H9 (cell line): ENCODE results near the gene PLIN3. TPM values are rescaled to one million over a fixed set of nuclear protein-coding genes. Genes with fewer than 3 reads are reported as not detected.

Source experiments
- DNase-seq: peaks from one replicate; pipeline ENCODE4 v3.0.0-alpha.2; 2017
- H2AFZ ChIP-seq: one replicate; pipeline ENCODE4 v1.6.1; 2013; ENCODE audit warnings: mild to moderate bottlenecking, low read length, control low read depth, moderate library complexity
- H2AK5ac ChIP-seq: 2 replicates; pipeline ENCODE4 v1.6.1; 2013; ENCODE audit warnings: low read length, control low read depth, mixed read lengths; ENCODE audit not compliant: insufficient read length
- H2BK120ac ChIP-seq: one replicate; pipeline ENCODE4 v1.6.1; 2013; ENCODE audit warnings: low read depth, mild to moderate bottlenecking, low read length, control low read depth, inconsistent platforms; ENCODE audit not compliant: poor library complexity, severe bottlenecking
- H2BK12ac ChIP-seq: 2 replicates; pipeline ENCODE4 v1.6.1; 2013; ENCODE audit warnings: low read length, control low read depth, mixed read lengths, low read depth; ENCODE audit not compliant: insufficient read length
- H2BK15ac ChIP-seq: 2 replicates; pipeline ENCODE4 v1.6.1; 2013; ENCODE audit warnings: low read depth, low read length, control low read depth
- H2BK20ac ChIP-seq: one replicate; pipeline ENCODE4 v1.6.1; 2013; ENCODE audit warnings: low read depth, mild to moderate bottlenecking, low read length, control low read depth, inconsistent platforms; ENCODE audit not compliant: poor library complexity, severe bottlenecking
- H2BK5ac ChIP-seq: 2 replicates; pipeline ENCODE4 v1.6.1; 2013; ENCODE audit warnings: low read length, control low read depth, mixed read lengths; ENCODE audit not compliant: insufficient read length
- H3K14ac ChIP-seq: 2 replicates; pipeline ENCODE4 v1.6.1; 2013; ENCODE audit warnings: low read length, control low read depth; ENCODE audit not compliant: insufficient read depth
- H3K18ac ChIP-seq: 2 replicates; pipeline ENCODE4 v1.6.1; 2013; ENCODE audit warnings: low read depth, mild to moderate bottlenecking, mixed read lengths, low read length, control low read depth; ENCODE audit not compliant: insufficient read length
- H3K23ac ChIP-seq: 2 replicates; pipeline ENCODE4 v1.6.1; 2013; ENCODE audit warnings: low read length, control low read depth, mixed read lengths, low read depth; ENCODE audit not compliant: insufficient read length
- H3K23me2 ChIP-seq: 2 replicates; pipeline ENCODE4 v1.6.1; 2013; ENCODE audit warnings: low read depth, mild to moderate bottlenecking, mixed read lengths, low read length, control low read depth; ENCODE audit not compliant: insufficient read length, poor library complexity, severe bottlenecking
- H3K27ac ChIP-seq: 2 replicates; pipeline ENCODE4 v1.5.1; 2013; ENCODE audit warnings: low read length, control low read depth, mixed read lengths, low read depth; ENCODE audit not compliant: insufficient read length
- H3K27me3 ChIP-seq: 2 replicates; pipeline ENCODE4 v1.6.1; 2013; ENCODE audit warnings: low read length, control low read depth, inconsistent platforms; ENCODE audit not compliant: insufficient read depth
- H3K4ac ChIP-seq: 2 replicates; pipeline ENCODE4 v1.6.1; 2013; ENCODE audit warnings: low read depth, mild to moderate bottlenecking, control low read depth, inconsistent platforms, low read length, moderate library complexity
- H3K4me1 ChIP-seq: 2 replicates; pipeline ENCODE4 v1.6.1; 2013; ENCODE audit warnings: low read length, control low read depth, inconsistent platforms; ENCODE audit not compliant: insufficient read depth
- H3K4me2 ChIP-seq: 2 replicates; pipeline ENCODE4 v1.6.1; 2013; ENCODE audit warnings: low read length, control low read depth, mixed read lengths; ENCODE audit not compliant: insufficient read length, insufficient read depth
- H3K56ac ChIP-seq: 2 replicates; pipeline ENCODE4 v1.6.1; 2013; ENCODE audit warnings: low read depth, mild to moderate bottlenecking, mixed read lengths, low read length, control low read depth; ENCODE audit not compliant: insufficient read length
- H3K79me1 ChIP-seq: 2 replicates; pipeline ENCODE4 v1.6.1; 2013; ENCODE audit warnings: low read depth, mild to moderate bottlenecking, moderate library complexity, low read length, control low read depth, inconsistent platforms; ENCODE audit not compliant: insufficient read depth, poor library complexity, severe bottlenecking
- H3K79me2 ChIP-seq: 2 replicates; pipeline ENCODE4 v1.6.1; 2013; ENCODE audit warnings: low read length, control low read depth, inconsistent platforms; ENCODE audit not compliant: insufficient read depth
- H3K9ac ChIP-seq: 2 replicates; pipeline ENCODE4 v1.6.1; 2013; ENCODE audit warnings: low read length, control low read depth, mixed read lengths; ENCODE audit not compliant: insufficient read length; ENCODE audit errors: extremely low read depth
- H3K9me3 ChIP-seq: one replicate; pipeline ENCODE4 v1.6.1; 2013; ENCODE audit warnings: low read depth, low read length, inconsistent platforms; ENCODE audit not compliant: control insufficient read depth
- H3T11ph ChIP-seq: one replicate; pipeline ENCODE4 v1.6.1; 2013; ENCODE audit warnings: mild to moderate bottlenecking, low read length, control low read depth, inconsistent platforms
- H4K20me1 ChIP-seq: one replicate; pipeline ENCODE4 v1.6.1; 2013; ENCODE audit not compliant: control insufficient read depth, insufficient read length, insufficient read depth
- H4K5ac ChIP-seq: 2 replicates; pipeline ENCODE4 v1.6.1; 2013; ENCODE audit warnings: low read depth, mild to moderate bottlenecking, mixed read lengths, low read length, control low read depth; ENCODE audit not compliant: insufficient read length
- H4K8ac ChIP-seq: replicated peaks from 2 replicates; pipeline ENCODE4 v1.6.1; 2013; ENCODE audit warnings: low read length, control low read depth, mixed read lengths, low read depth; ENCODE audit not compliant: insufficient read length
- H4K91ac ChIP-seq: 2 replicates; pipeline ENCODE4 v1.6.1; 2013; ENCODE audit warnings: low read depth, mild to moderate bottlenecking, moderate library complexity, mixed read lengths, low read length, control low read depth; ENCODE audit not compliant: insufficient read length
- H3K27ac Mint-ChIP-seq, 3 experiments: 2 replicates in 2 of 3; 3 replicates in 1 of 3; pipeline ENCODE4 v1.8.0; 2020 to 2021; ENCODE audit warnings: mixed read lengths in 3 of 3, mild to moderate bottlenecking in 1 of 3, moderate library complexity in 1 of 3
- H3K27me3 Mint-ChIP-seq: 2 replicates; pipeline ENCODE4 v1.8.0; 2021; ENCODE audit warnings: low read depth, mild to moderate bottlenecking, moderate library complexity, mixed read lengths
- H3K36me3 Mint-ChIP-seq, 3 experiments: 2 replicates in 2 of 3; 3 replicates in 1 of 3; pipeline ENCODE4 v1.8.0; 2020 to 2021; ENCODE audit warnings: low read depth in 3 of 3, mixed read lengths in 3 of 3; ENCODE audit not compliant: insufficient read depth in 1 of 3
- H3K4me1 Mint-ChIP-seq, 2 experiments: 2 replicates each; pipeline ENCODE4 v1.8.0; 2020; ENCODE audit warnings: mixed read lengths in 2 of 2
- H3K4me3 Mint-ChIP-seq, 2 experiments: 2 replicates in 1 of 2; 3 replicates in 1 of 2; pipeline ENCODE4 v1.8.0; 2020 to 2021; ENCODE audit warnings: mild to moderate bottlenecking in 2 of 2, mixed read lengths in 2 of 2, moderate library complexity in 1 of 2
- H3K9me3 Mint-ChIP-seq, 2 experiments: 2 replicates in 1 of 2; 3 replicates in 1 of 2; pipeline ENCODE4 v1.8.0; 2020; ENCODE audit warnings: mild to moderate bottlenecking in 2 of 2, mixed read lengths in 2 of 2, moderate library complexity in 1 of 2
- whole genome bisulfite sequencing: extraction: QIAGEN DNeasy Blood & Tissue Kit; methylation state at CpG from one replicate; pipeline ENCODE4 v1.1.7; 2013; ENCODE audit warnings: missing lambda C conversion rate, low lambda C conversion rate, mixed read lengths; ENCODE audit not compliant: insufficient read length; ENCODE audit errors: extremely low coverage; 5-methylcytosine and 5-hydroxymethylcytosine counted together
- total RNA-seq: library from RNA; stranded (reverse); gene quantifications from 2 replicates; pipeline ENCODE4 v1.2.1, GENCODE V29; 2021
- TF ChIP-seq, protein P1 (sequence below): fragments of 200-600 bp; sonication (generic); conservative IDR thresholded peaks from 3 replicates; pipeline ENCODE4 v1.8.0; 2021; ENCODE audit warnings: antibody characterized with exemption, mild to moderate bottlenecking

PLIN3 gene
- total RNA-seq, 1 experiment from 2014 or later = 61.8 TPM

DNA sequence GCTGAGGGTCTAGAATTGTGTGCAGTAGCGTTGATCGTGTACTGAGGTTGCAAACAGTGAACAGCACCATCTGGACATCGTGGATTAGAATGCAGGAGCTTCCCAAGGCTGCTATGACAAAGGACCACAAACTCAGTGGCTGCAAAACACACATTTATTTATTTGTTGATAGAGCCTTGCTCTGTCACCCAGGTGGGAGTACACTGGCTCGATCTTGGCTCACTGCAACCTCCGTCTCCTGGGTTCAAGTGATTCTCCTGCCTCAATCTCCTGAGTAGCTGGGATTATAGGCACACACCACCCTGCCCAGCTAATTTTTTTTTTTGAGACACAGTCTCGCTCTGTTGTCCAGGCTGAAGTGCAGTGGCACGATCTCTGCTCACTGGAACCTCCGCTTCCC is 39.5 kb upstream of the PLIN3 start:
- Histone ChIP-seq H3K56ac (no peak overlapping the region), H2AK5ac (no peak overlapping the region), H3K9ac (no peak overlapping the region), H4K8ac (no peak overlapping the region), H4K91ac (no peak overlapping the region), H2BK5ac (no peak overlapping the region), H2AFZ (no peak overlapping the region), H3K23ac (no peak overlapping the region), H2BK120ac (no peak overlapping the region), H4K5ac (no peak overlapping the region), H3K18ac (no peak overlapping the region), H4K20me1 (no peaks in the 10 kb centered on the region), H2BK12ac (no peak overlapping the region), H3K27me3 (no peaks in the 10 kb centered on the region), H3K23me2 (peaks cover 7% of the 10 kb centered on the region), H3K27ac (no peak overlapping the region), H3K79me2 (peaks cover 3% of the 10 kb centered on the region; the same call in 1 of the 2 replicates), H3T11ph (no peak overlapping the region), H3K9me3 (no peaks in the 10 kb centered on the region), H3K4ac (no peak overlapping the region), H3K79me1 (no peaks in the 10 kb centered on the region), H3K14ac (no peak overlapping the region), H2BK15ac (no peak overlapping the region), H2BK20ac (no peak overlapping the region), H3K4me1 (no peaks in the 10 kb centered on the region; the same call in 1 of the 2 replicates), H3K4me2 (no peak overlapping the region)
- WGBS = no CpG with 5 or more reads among the region's 8 CpGs
- TF ChIP-seq, protein P1, sequence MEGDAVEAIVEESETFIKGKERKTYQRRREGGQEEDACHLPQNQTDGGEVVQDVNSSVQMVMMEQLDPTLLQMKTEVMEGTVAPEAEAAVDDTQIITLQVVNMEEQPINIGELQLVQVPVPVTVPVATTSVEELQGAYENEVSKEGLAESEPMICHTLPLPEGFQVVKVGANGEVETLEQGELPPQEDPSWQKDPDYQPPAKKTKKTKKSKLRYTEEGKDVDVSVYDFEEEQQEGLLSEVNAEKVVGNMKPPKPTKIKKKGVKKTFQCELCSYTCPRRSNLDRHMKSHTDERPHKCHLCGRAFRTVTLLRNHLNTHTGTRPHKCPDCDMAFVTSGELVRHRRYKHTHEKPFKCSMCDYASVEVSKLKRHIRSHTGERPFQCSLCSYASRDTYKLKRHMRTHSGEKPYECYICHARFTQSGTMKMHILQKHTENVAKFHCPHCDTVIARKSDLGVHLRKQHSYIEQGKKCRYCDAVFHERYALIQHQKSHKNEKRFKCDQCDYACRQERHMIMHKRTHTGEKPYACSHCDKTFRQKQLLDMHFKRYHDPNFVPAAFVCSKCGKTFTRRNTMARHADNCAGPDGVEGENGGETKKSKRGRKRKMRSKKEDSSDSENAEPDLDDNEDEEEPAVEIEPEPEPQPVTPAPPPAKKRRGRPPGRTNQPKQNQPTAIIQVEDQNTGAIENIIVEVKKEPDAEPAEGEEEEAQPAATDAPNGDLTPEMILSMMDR = no peak
- Mint-ChIP-seq H3K4me3 (no peak overlapping the region), H3K9me3 (no peaks in the 10 kb centered on the region; a peak in 1 of 5 replicates), H3K4me1 (peaks cover 23 to 29% of the 10 kb centered on the region in 2 experiments), H3K27ac (no peak overlapping the region), H3K36me3 (peaks cover 0 to 16% (median 9%) of the 10 kb centered on the region in 3 experiments; a peak in 5 of 7 replicates), H3K27me3 (peaks cover 36% of the 10 kb centered on the region)
- no peak for DNase-seq
